BE2C (cell line): Measurements from ENCODE around the gene JPH3.

Experiments
- DNase-seq: peaks from one replicate; pipeline ENCODE4 v3.0.0-alpha.2; 2020
- H3K27me3 ChIP-seq: fragments of 250-450 bp; sonication (Bioruptor Pico); 2 replicates; pipeline ENCODE4 v1.5.1; 2020; ENCODE audit warnings: mild to moderate bottlenecking
- H3K36me3 ChIP-seq: fragments of 250-450 bp; sonication (Bioruptor Pico); 2 replicates; pipeline ENCODE4 v1.5.1; 2020; ENCODE audit warnings: mild to moderate bottlenecking
- H3K4me1 ChIP-seq: fragments of 250-450 bp; sonication (Bioruptor Pico); 2 replicates; pipeline ENCODE4 v1.5.1; 2020
- H3K4me3 ChIP-seq: 2 replicates; pipeline ENCODE4 v1.5.1; 2011; ENCODE audit warnings: low read depth, low read length
- H3K9me3 ChIP-seq: fragments of 250-450 bp; sonication (Bioruptor Pico); 2 replicates; pipeline ENCODE4 v1.5.1; 2020
- CTCF ChIP-seq: IDR thresholded peaks from 2 replicates; pipeline ENCODE4 v1.5.1; 2012; ENCODE audit warnings: mild to moderate bottlenecking, low read depth, low read length

The JPH3 gene

GRCh38 chr16:87697792-87698191, 95.5 kb downstream of the JPH3 start:
- Histone ChIP-seq H3K9me3 (no peaks in the 10 kb centered on the region), H3K4me1 (no peaks in the 10 kb centered on the region), H3K27me3 (no peaks in the 10 kb centered on the region), H3K36me3 (peaks cover 49% of the 10 kb centered on the region), H3K4me3 (no peak overlapping the region)
- no peak for DNase-seq
- TF ChIP-seq CTCF: no peak

DNA sequence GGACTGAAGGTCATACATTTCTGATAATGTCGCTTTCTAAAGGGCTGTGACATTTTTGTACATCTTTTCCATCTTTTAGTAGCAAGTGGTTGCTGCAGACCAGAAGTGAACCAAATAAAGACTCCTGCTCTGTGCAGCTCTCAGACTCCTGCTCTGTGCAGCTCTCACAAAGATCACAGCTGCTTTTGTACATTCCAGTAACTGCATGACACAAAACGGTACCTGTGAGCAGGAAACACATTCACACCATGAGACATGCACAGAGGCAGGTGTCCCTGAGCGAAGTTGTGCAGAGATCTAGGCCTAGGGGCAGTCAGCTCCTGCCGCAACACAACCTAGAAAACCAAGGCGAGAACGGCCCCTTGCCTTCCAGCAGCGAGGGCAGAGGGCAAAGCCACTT, 95.9 kb downstream of the JPH3 start:
- H3K9me3 ChIP-seq: no peaks in the 10 kb centered on the region
- DNase-seq: no peak
- no peaks in the 10 kb centered on the region for H3K27me3 ChIP-seq
- no peak overlapping the region for H3K4me3 ChIP-seq
- peaks cover 54% of the 10 kb centered on the region for H3K36me3 ChIP-seq
- TF ChIP-seq CTCF: no peak
- no peaks in the 10 kb centered on the region for H3K4me1 ChIP-seq

GRCh38 chr16:87698676-87699199, 96.4 kb downstream of the JPH3 start:
- Histone ChIP-seq H3K4me3 (no peak overlapping the region), H3K27me3 (no peaks in the 10 kb centered on the region), H3K9me3 (no peaks in the 10 kb centered on the region), H3K36me3 (peaks cover 59% of the 10 kb centered on the region), H3K4me1 (no peaks in the 10 kb centered on the region)
- no peak for DNase-seq
- no peak for TF ChIP-seq CTCF

DNA sequence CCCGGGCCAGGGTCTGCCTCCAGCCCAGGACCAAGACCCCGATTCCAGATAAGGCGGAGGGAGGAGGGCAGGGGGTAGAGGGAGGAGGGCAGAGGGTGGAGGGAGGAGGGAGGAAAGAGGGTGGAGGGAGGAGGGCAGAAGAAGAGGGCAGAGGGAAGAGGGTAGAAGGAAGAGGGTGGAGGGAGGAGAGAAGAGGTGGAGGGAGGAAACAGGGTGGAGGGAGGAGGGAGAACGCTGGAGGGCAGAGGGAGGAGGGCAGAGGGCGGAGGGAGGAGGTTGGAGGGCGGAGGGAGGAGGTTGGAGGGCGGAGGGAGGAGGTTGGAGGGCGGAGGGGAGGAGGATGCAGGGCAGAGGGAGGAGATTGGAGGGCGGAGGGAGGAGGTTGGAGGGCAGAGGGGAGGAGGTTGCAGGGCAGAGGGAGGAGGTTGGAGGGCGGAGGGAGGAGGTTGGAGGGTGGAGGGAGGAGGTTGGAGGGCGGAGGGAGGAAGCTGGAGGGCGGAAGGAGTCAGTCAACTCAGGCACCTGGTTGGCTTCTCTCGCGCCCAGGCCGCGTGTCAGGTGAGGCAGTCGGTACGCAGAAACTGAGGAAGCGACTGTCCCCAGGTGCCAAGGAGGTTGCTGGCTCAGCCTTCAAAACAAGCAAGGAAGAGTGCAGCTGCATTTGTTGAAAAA, 98.2 kb downstream of the JPH3 start:
- Histone ChIP-seq H3K36me3 (peaks cover 57% of the 10 kb centered on the region), H3K27me3 (no peaks in the 10 kb centered on the region), H3K4me1 (no peaks in the 10 kb centered on the region), H3K9me3 (no peaks in the 10 kb centered on the region), H3K4me3 (no peak overlapping the region)
- TF ChIP-seq CTCF: no peak
- no peak for DNase-seq

DNA sequence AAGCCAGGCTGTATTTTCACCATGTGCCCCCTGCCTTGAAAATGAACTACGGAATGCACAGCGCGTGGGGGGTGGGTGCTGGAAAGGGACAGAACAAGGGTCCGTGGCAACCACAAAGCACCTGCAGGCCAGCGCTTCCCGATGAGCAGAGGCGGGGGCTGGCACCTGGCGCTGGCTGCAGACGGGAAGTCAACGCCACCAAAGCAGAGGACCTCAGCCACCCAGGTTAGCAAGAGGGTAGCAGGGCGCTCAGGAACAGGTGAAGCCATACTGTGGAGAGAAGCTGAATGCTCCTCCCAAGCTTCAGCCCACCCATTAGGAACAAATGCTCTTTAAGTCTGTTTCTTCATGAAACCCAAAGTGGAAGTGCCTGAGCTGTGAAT, 98.8 kb downstream of the JPH3 start:
- Histone ChIP-seq H3K27me3 (no peaks in the 10 kb centered on the region), H3K4me1 (no peaks in the 10 kb centered on the region), H3K4me3 (no peak overlapping the region), H3K36me3 (peaks cover 52% of the 10 kb centered on the region), H3K9me3 (no peaks in the 10 kb centered on the region)
- TF ChIP-seq CTCF: no peak
- DNase-seq: no peak

DNA sequence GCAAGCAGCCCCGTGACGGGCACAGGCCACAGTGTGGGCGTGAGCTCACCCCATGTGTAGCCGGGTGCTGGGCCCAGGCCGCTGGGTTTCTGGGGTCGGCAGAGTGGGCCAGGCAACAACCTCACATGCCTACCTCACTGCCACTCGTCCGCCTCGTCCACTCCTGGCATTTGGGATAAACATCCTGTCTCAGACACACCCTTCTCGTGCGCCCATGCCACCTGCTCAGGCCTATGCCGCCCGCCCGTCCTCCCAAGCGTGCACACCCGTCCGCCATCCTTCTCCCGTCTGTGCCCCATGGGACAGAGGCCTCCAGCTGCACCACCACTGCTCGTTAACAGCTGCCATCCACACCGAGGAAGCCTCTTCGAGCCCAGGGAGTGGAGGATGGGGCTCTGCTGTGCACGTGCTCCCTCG, 99.2 kb downstream of the JPH3 start:
- no peaks in the 10 kb centered on the region for H3K4me1 ChIP-seq

More for the DNA sequence above, 99.2 kb downstream of the JPH3 start:
- TF ChIP-seq CTCF: no peak
- no peaks in the 10 kb centered on the region for H3K9me3 ChIP-seq
- no peak overlapping the region for H3K4me3 ChIP-seq
- no peak for DNase-seq
- H3K27me3 ChIP-seq: no peaks in the 10 kb centered on the region
- H3K36me3 ChIP-seq: peaks cover 47% of the 10 kb centered on the region
